ENCODE results near the gene LONP1.
"Not testable (repeated sequence)": the region's sequence is repeated elsewhere in the genome, so short reads cannot be mapped to it uniquely, and the experiment has no call there.

LONP1 gene

GRCh38 chr19:5693195-5694166 is 26.5 kb downstream of the LONP1 start:
- Mint-ChIP-seq H3K27me3 (no peaks in the 10 kb centered on the region), H3K36me3 (peaks cover 46 to 65% of the 10 kb centered on the region in 2 donors), H3K4me3 (peak overlapping the region; percentile 52 to 97), H3K9me3 (no peaks in the 10 kb centered on the region), H3K27ac (peak overlapping the region; percentile 99), H3K4me1 (peaks cover 35 to 69% of the 10 kb centered on the region in 2 donors)
- no peak for DNase-seq
- ATAC-seq (replicated peaks), result no peak

- Mint-ChIP-seq H3K9me3 (peaks cover 2 to 4% of the 10 kb centered on the region in 2 donors), H3K27me3 (no peaks in the 10 kb centered on the region), H3K4me1 (peaks cover 39 to 74% of the 10 kb centered on the region in 2 donors), H3K36me3 (peaks cover 49 to 65% of the 10 kb centered on the region in 2 donors), H3K4me3 (peak overlapping the region; percentile 92 to 97), H3K27ac (peak overlapping the region; percentile 99)
- DNase-seq (no peak), ATAC-seq (replicated peaks) (no peak)
Measured at GRCh38 chr19:5692723-5693194, 27.2 kb downstream of the LONP1 start.

GRCh38 chr19:5691822-5692722 is 27.9 kb downstream of the LONP1 start:
- DNase-seq, result no peak
- Mint-ChIP-seq H3K36me3 (peaks cover 44 to 62% of the 10 kb centered on the region in 2 donors), H3K4me3 (peak overlapping the region; percentile 92 to 97), H3K4me1 (peaks cover 39 to 68% of the 10 kb centered on the region in 2 donors), H3K27me3 (no peaks in the 10 kb centered on the region), H3K27ac (peak overlapping the region; percentile 99), H3K9me3 (peaks cover 2 to 4% of the 10 kb centered on the region in 2 donors)
- no peak for ATAC-seq (replicated peaks)

DNA sequence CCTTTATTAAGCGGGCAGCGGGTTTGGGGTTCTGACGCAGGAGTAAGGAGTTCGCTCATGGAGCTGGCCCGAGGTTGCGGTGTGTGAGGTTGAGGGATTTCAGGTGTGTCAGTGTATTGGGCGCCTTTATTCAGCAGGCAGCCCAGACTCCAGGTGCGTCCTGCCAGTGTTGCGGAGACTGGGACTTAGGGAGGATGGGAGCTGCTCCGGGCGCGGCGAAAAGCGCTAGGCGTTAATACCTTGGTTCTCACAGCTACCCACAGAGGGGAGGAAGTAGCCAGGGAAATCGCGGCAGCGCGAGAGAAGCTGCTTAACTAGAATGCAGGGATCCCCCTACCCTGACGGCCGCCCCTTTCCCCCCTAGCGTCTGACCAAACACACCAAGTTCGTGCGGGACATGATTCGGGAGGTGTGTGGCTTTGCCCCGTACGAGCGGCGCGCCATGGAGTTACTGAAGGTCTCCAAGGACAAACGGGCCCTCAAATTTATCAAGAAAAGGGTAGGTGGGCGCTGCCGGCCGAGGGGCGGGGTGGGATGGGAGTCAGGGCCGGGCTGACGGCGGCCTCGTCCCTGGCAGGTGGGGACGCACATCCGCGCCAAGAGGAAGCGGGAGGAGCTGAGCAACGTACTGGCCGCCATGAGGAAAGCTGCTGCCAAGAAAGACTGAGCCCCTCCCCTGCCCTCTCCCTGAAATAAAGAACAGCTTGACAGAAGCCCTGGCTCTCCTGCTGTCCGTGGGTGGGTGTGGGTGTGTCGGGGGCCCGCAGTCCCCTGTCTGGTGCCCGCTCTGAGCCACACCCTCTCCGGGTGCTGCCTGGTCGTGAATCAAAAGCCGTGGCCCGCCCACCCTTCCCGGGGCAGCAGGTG is 28.8 kb downstream of the LONP1 start:
- Mint-ChIP-seq H3K9me3 (peaks cover 2 to 4% of the 10 kb centered on the region in 2 donors), H3K4me1 (peaks cover 42 to 64% of the 10 kb centered on the region in 2 donors), H3K4me3 (peak overlapping the region; percentile 92 to 97), H3K36me3 (peaks cover 40 to 60% of the 10 kb centered on the region in 2 donors), H3K27me3 (no peaks in the 10 kb centered on the region), H3K27ac (peak overlapping the region; percentile 99)
- no peak for DNase-seq
- no peak for ATAC-seq (replicated peaks)

- peak; percentile 50 to 54 for ATAC-seq (replicated peaks)
- Mint-ChIP-seq H3K4me3 (peak within 1 kb of the TSS; percentile 92 to 97), H3K27me3 (no peaks in the 10 kb centered on the region), H3K27ac (peak within 1 kb of the TSS; percentile 99), H3K9me3 (peaks cover 2 to 4% of the 10 kb centered on the region in 2 donors), H3K4me1 (peaks cover 39 to 62% of the 10 kb centered on the region in 2 donors), H3K36me3 (peaks cover 37 to 54% of the 10 kb centered on the region in 2 donors)
- peak; percentile 99 for DNase-seq
Measured at GRCh38 chr19:5690125-5690954, 29.6 kb downstream of the LONP1 start, which contains the start of gene RPL36. TSS of gene RPL36 (plus strand) at chr19:5690295. CDS start at chr19:5690508, 213 bp downstream.

- not testable (repeated sequence) for DNase-seq; H3K27me3 Mint-ChIP-seq; ATAC-seq (replicated peaks); H3K9me3 Mint-ChIP-seq
- H3K4me3 Mint-ChIP-seq, result peak overlapping the region; percentile 67 to 69
- H3K4me1 Mint-ChIP-seq, result peaks cover 36 to 42% of the 10 kb centered on the region in 2 donors
- peak overlapping the region; percentile 47 for H3K27ac Mint-ChIP-seq
- H3K36me3 Mint-ChIP-seq, result peaks cover 31 to 34% of the 10 kb centered on the region in 2 donors
Measured at GRCh38 chr19:5688262-5688881, 31.6 kb downstream of the LONP1 start.

DNA sequence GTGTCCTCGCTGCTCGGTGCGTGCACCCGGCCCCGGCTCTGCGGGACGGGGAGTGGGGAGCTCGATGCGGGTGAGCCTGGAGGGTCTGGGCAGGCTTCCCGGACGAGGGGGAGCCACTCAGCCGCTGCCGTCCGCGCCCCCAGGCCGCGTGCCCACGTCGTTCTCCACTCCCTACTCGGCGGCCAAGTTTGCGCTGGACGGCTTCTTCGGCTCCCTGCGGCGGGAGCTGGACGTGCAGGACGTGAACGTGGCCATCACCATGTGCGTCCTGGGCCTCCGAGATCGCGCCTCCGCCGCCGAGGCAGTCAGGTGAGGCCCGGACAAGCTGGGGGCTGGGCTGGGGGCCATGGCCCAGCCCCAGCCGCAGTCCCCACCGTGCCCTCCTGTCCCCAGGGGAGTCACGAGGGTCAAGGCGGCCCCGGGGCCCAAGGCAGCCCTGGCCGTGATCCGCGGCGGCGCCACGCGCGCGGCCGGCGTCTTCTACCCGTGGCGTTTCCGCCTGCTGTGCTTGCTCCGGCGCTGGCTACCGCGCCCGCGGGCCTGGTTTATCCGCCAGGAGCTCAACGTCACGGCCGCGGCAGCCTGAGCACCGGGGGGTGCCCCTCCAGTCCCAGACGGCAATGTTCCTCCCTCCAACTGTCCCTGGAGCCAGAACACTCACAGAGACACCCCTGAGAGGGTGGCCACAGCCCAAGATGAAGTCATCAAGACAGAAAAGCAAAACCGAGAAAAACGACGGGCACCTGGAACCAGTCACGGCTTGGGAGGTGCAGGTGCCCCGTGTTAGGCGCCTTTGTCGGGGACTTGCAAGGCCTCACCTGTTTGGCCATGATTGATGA is 32.4 kb downstream of the LONP1 start:
- ATAC-seq (replicated peaks), result no peak
- peaks cover 23 to 26% of the 10 kb centered on the region in 2 donors for H3K36me3 Mint-ChIP-seq
- H3K4me3 Mint-ChIP-seq, result peak overlapping the region; percentile 67 to 87
- peaks cover 28 to 34% of the 10 kb centered on the region in 2 donors for H3K4me1 Mint-ChIP-seq
- no peaks in the 10 kb centered on the region for H3K27me3 Mint-ChIP-seq
- H3K27ac Mint-ChIP-seq, result peak overlapping the region; percentile 92
- H3K9me3 Mint-ChIP-seq, result peaks cover 2 to 4% of the 10 kb centered on the region in 2 donors
- DNase-seq, result no peak

DNA sequence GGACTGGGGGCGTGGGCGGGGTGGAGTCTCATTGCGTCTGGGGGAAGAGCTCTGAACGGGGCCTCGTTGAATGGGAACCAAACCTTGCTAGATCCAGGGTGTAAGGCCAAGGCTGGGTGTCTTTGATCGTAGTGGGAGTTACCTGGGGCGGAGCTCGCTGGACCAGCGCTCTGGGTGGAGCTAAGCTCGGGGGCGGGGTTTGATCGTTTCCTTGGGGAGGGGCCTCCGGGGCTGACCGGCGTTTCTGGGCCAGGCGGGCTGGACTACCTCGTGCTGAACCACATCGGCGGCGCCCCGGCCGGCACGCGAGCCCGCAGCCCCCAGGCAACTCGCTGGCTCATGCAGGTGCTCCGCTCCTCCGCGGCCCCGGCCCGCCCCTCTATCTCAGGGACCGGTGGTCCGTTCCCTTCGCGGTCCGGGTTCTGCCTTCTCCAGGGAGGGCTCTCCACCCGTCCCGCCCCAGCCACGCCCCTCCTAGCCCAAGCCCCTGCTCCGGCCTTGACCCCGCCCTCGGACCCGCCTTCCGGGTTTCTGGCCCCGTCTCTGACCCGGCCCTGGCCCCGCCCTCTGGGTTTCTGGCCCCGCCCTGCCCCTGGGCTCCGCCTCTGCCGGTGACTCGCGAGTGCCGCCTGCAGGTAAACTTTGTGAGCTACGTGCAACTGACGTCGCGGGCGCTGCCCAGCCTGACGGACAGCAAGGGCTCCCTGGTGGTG is 33.1 kb downstream of the LONP1 start:
- Mint-ChIP-seq H3K4me3 (peak overlapping the region; percentile 85 to 87), H3K36me3 (peaks cover 17 to 18% of the 10 kb centered on the region in 2 donors), H3K4me1 (peaks cover 28 to 34% of the 10 kb centered on the region in 2 donors), H3K27me3 (no peaks in the 10 kb centered on the region), H3K9me3 (peaks cover 2 to 4% of the 10 kb centered on the region in 2 donors), H3K27ac (peak overlapping the region; percentile 92)
- peak; percentile 75 to 78 for ATAC-seq (replicated peaks)
- DNase-seq, result peak; percentile 97

DNA sequence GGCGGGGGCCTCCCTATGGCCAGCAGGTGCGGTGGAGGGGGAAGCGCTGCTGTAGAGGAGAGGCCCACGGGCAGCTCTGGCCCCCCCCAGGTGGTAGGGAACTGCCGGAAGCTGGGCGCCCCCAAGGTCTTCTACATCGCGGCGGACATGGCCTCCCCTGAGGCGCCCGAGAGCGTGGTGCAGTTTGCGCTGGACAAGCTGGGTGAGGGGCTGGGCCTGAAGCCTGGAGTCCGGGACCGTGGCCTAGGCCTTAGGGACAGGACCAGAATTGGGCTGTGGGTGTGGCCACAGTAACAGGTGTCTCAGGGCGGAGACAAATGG is 33.7 kb downstream of the LONP1 start:
- peak overlapping the region; percentile 92 for H3K27ac Mint-ChIP-seq
- peaks cover 4 to 8% of the 10 kb centered on the region in 2 donors for H3K9me3 Mint-ChIP-seq
- no peak for ATAC-seq (replicated peaks)
- peak overlapping the region; percentile 85 to 87 for H3K4me3 Mint-ChIP-seq
- H3K36me3 Mint-ChIP-seq, result peaks cover 13 to 17% of the 10 kb centered on the region in 2 donors
- DNase-seq, result no peak
- H3K4me1 Mint-ChIP-seq, result peaks cover 33 to 38% of the 10 kb centered on the region in 2 donors
- H3K27me3 Mint-ChIP-seq, result no peaks in the 10 kb centered on the region

DNA sequence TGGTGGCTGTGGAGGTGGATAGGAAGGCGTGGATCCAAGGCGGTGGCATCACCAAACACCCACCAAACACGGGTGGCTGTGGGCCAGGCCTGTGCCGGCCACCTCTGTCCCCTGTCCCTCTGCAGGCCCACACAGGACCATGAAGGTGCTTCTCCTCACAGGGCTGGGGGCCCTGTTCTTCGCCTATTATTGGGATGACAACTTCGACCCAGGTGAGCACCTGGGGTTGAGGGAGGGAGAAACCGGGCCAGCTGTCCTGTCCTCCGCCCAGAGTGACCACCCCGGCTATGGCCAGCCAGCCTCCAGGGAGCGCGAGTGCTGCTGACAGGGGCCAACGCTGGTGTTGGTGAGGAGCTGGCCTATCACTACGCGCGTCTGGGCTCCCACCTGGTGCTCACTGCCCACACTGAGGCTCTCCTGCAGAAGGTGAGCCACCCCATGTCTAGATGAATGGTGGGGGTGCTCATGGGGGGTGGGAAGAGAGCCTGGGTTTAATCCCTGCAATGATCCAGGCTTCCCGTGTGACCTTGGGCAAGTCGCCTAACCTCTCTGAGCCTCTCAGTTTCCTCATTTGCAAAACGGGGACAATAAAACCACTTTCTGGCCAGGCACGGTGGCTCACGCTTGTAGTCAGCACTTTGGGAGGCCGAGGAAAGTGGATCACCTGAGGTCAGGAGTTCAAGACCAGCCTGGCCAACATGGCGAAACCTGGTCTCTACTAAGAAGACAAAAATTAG is 35.1 kb downstream of the LONP1 start:
- peaks cover 4 to 8% of the 10 kb centered on the region in 2 donors for H3K9me3 Mint-ChIP-seq
- H3K27ac Mint-ChIP-seq, result no peak overlapping the region
- no peak overlapping the region for H3K4me3 Mint-ChIP-seq
- peaks cover 0 to 4% of the 10 kb centered on the region in 2 donors for H3K36me3 Mint-ChIP-seq
- peaks cover 26 to 30% of the 10 kb centered on the region in 2 donors for H3K4me1 Mint-ChIP-seq
- ATAC-seq (replicated peaks), result no peak
- DNase-seq, result no peak
- no peaks in the 10 kb centered on the region for H3K27me3 Mint-ChIP-seq

All from stimulated activated naive B cell treated with anti-CD40 and anti-IgM and Interleukin-4, amounts not matched to agents 10 μg/mL and 1 μg/mL and 100 μg/mL, for 72 hours (primary cell).